K562 (cell line): Measurements from ENCODE around the gene METTL25B. TPM values are rescaled to one million over a fixed set of nuclear protein-coding genes. Genes with fewer than 3 reads are reported as not detected.

Source experiments
- ATAC-seq: fragments of 200-7000 bp; cut with Tn5 transposase; 3 replicates; pipeline ENCODE4 v1.9.1; 2020; ENCODE audit warnings: moderate library complexity
- BruUV-seq: library from RNA; stranded (reverse); fragments of 400-500 nt; replicated peaks from 2 replicates; lab custom pipeline; 2021; lab: Mats Ljungman, UMichigan
- CTCF ChIA-PET: fragments of 300-600 bp; formaldehyde crosslinking; extraction: SDS; loops from one replicate; lab custom pipeline; 2021; ENCODE audit warnings: low intra/inter-chr PET ratio; lab: Yijun Ruan, JAX
- POLR2A ChIA-PET: fragments of 300-600, 350-650 bp; sonication (Branson Sonifier 250); formaldehyde crosslinking; extraction: SDS; loops from one replicate; lab custom pipeline; 2021; ENCODE audit warnings: antibody characterized with exemption, inconsistent platforms; lab: Yijun Ruan, JAX
- DNase-seq, 4 experiments: peaks; one replicate each; pipeline versions ENCODE4 v3.0.0 to v3.0.0-alpha.2; 2011 to 2018; ENCODE audit warnings: low spot score in 3 of 4, mixed read lengths in 3 of 4; ENCODE audit errors: extremely low read depth in 1 of 4
- FAIRE-seq: peaks from 2 replicates; lab custom pipeline; 2011; peaks lifted over from hg19 to GRCh38; lab: Jason Lieb, UNC
- H2AFZ ChIP-seq: 2 replicates; pipeline ENCODE4 v1.6.0; 2011; ENCODE audit warnings: low read depth, low read length, control low read depth, inconsistent platforms
- H3K27ac ChIP-seq: fragments of 200-600 bp; 3 replicates; pipeline ENCODE4 v1.8.0; 2011; ENCODE audit warnings: low read depth, mild to moderate bottlenecking, control low read depth, inconsistent platforms, low read length, moderate library complexity, mixed read lengths; ENCODE audit errors: extremely low read depth
- H3K27me3 ChIP-seq, 2 experiments: fragments of 300-600 bp in 1 of 2; 2 replicates in 1 of 2; 3 replicates in 1 of 2; pipeline versions ENCODE4 v1.6.0 to v1.8.0; 2011; ENCODE audit warnings: inconsistent platforms in 2 of 2, low read length in 2 of 2, mild to moderate bottlenecking in 1 of 2, mixed read lengths in 1 of 2, moderate library complexity in 1 of 2; ENCODE audit not compliant: control insufficient read depth in 2 of 2, insufficient read depth in 2 of 2
- H3K36me3 ChIP-seq: fragments of 300-600 bp; 3 replicates; pipeline ENCODE4 v1.8.0; 2011; ENCODE audit warnings: mild to moderate bottlenecking, low read length, inconsistent platforms; ENCODE audit not compliant: control insufficient read depth, insufficient read depth
- H3K4me1 ChIP-seq, 2 experiments: fragments of 200-600 bp in 1 of 2; replicated peaks in 1 of 2; 2 replicates in 1 of 2; 3 replicates in 1 of 2; pipeline versions ENCODE4 v1.5.1 to v1.8.0; 2011; ENCODE audit warnings: inconsistent platforms in 2 of 2, low read length in 2 of 2, mild to moderate bottlenecking in 1 of 2, mixed read lengths in 1 of 2, moderate library complexity in 1 of 2; ENCODE audit not compliant: control insufficient read depth in 2 of 2, insufficient read depth in 2 of 2
- H3K4me2 ChIP-seq: 2 replicates; pipeline ENCODE4 v1.6.1; 2011; ENCODE audit warnings: low read length, control low read depth, inconsistent platforms, mixed read lengths; ENCODE audit not compliant: insufficient read depth
- H3K4me3 ChIP-seq: fragments of 200-600 bp; sonication (generic), shearing (Covaris generic); 2 replicates; pipeline ENCODE4 v1.5.1; 2016; ENCODE audit warnings: control low read depth, inconsistent platforms
- H3K79me2 ChIP-seq: fragments of 200-600 bp; 3 replicates; pipeline ENCODE4 v1.8.0; 2011; ENCODE audit warnings: low read length, inconsistent platforms; ENCODE audit not compliant: control insufficient read depth, insufficient read depth
- H3K9ac ChIP-seq, 2 experiments: 2 replicates each; pipeline versions ENCODE4 v1.6.0 to v1.6.1; 2011; ENCODE audit warnings: low read depth in 2 of 2, low read length in 2 of 2, control low read depth in 1 of 2, inconsistent platforms in 1 of 2, mild to moderate bottlenecking in 1 of 2, mixed read lengths in 1 of 2; ENCODE audit not compliant: insufficient read depth in 1 of 2
- H3K9me1 ChIP-seq: one replicate; pipeline ENCODE4 v1.6.0; 2011; ENCODE audit warnings: inconsistent platforms, mild to moderate bottlenecking, low read length, moderate library complexity; ENCODE audit not compliant: control insufficient read depth, insufficient read depth
- H3K9me3 ChIP-seq: replicated peaks from 2 replicates; pipeline ENCODE4 v1.5.1; 2011; ENCODE audit warnings: low read depth, low read length, inconsistent platforms; ENCODE audit not compliant: control insufficient read depth, insufficient read depth
- H4K20me1 ChIP-seq: replicated peaks from 2 replicates; pipeline ENCODE4 v1.6.1; 2011; ENCODE audit warnings: low read length, inconsistent platforms, mixed read lengths; ENCODE audit not compliant: control insufficient read depth, insufficient read depth
- ARID2 ChIP-seq: fragments of 450-650 bp; IDR thresholded peaks from 2 replicates; pipeline ENCODE4 v1.6.1; 2017; ENCODE audit warnings: antibody characterized with exemption, mild to moderate bottlenecking
- EHMT2 ChIP-seq: fragments of 450-650 bp; IDR thresholded peaks from 2 replicates; pipeline ENCODE4 v1.6.1; 2018; ENCODE audit warnings: antibody characterized with exemption
- EP400 ChIP-seq: fragments of 450-650 bp; IDR thresholded peaks from 2 replicates; pipeline ENCODE4 v1.6.1; 2017; ENCODE audit warnings: antibody characterized with exemption, mild to moderate bottlenecking, moderate library complexity
- FOXK2 ChIP-seq, 2 experiments: fragments of 450-650 bp; IDR thresholded peaks in 1 of 2; conservative IDR thresholded peaks in 1 of 2; 2 replicates each; pipeline ENCODE4 v1.6.1; 2016; ENCODE audit warnings: low read depth in 2 of 2, mild to moderate bottlenecking in 1 of 2
- HDAC2 ChIP-seq: fragments of 450-650 bp; IDR thresholded peaks from 2 replicates; pipeline ENCODE4 v1.6.1; 2016; ENCODE audit warnings: mild to moderate bottlenecking
- NBN ChIP-seq: fragments of 450-650 bp; IDR thresholded peaks from 2 replicates; pipeline ENCODE4 v1.6.1; 2016; ENCODE audit warnings: low read depth, mild to moderate bottlenecking
- RREB1 ChIP-seq: fragments of 250-450 bp; sonication (Bioruptor Pico); IDR thresholded peaks from 2 replicates; pipeline ENCODE4 v1.4.0; 2020
- TOE1 ChIP-seq, 2 experiments: fragments of 450-650 bp in 1 of 2; sonication (generic) in 1 of 2; formaldehyde crosslinking in 1 of 2; IDR thresholded peaks; 2 replicates each; pipeline versions ENCODE4 v1.7.1 to v1.8.0; 2016 to 2022; ENCODE audit warnings: borderline replicate concordance in 2 of 2, mild to moderate bottlenecking in 2 of 2, antibody characterized with exemption in 1 of 2, inconsistent platforms in 1 of 2, low read depth in 1 of 2, missing genetic modification reagents in 1 of 2, moderate library complexity in 1 of 2
- WGBS: fragments of 100-300 bp; shearing (Covaris generic); methylation state at CpG from one replicate; pipeline ENCODE4 v1.1.6; 2016; ENCODE audit warnings: low coverage, mixed read lengths; ENCODE audit not compliant: insufficient coverage; ENCODE audit errors: missing lambda C conversion rate; 5-methylcytosine and 5-hydroxymethylcytosine counted together
- in situ Hi-C: fragments of 300-500 bp; cut with MboI; formaldehyde crosslinking; loops from 4 replicates; pipeline ENCODE4 v1.15.0; 2018; ENCODE audit warnings: inconsistent platforms, mixed read lengths
- intact Hi-C: fragments of 100-400 bp; cut with micrococcal nuclease; formaldehyde crosslinking; loops from 2 replicates; pipeline ENCODE4 v1.14.2; 2022
- polyA plus RNA-seq, 8 experiments: library from polyadenylated mRNA; depleted of rRNA in 4 of 8; stranded (reverse) in 5 of 8; unstranded in 3 of 8; fragments of >200 nt; fragmentation: Nextera tagmentation in 2 of 8; fragmentation: Illumina TruSeq in 1 of 8; extraction: Ambion mirVana in 2 of 8; extraction: Trizol in 1 of 8; gene quantifications; 2 replicates each; pipeline versions ENCODE4 v1.2.1 to v1.2.3, GENCODE V29; 2011 to 2014; ENCODE audit warnings: inconsistent platforms in 1 of 8, missing spikeins in 1 of 8
- total RNA-seq, 7 experiments: library from RNA; depleted of rRNA in 6 of 7; stranded (reverse); fragments of >200 nt in 6 of 7; fragmentation: Illumina TruSeq in 2 of 7; extraction: Trizol in 2 of 7; gene quantifications; 2 replicates each; pipeline versions ENCODE4 v1.2.1 to v1.2.3, GENCODE V29; 2011 to 2021; ENCODE audit warnings: low replicate concordance in 1 of 7
- TF ChIP-seq, protein P1 (sequence below): sonication (generic); formaldehyde crosslinking; IDR thresholded peaks from 2 replicates; pipeline ENCODE4 v1.8.0; 2022; ENCODE audit warnings: mild to moderate bottlenecking, missing genetic modification reagents

METTL25B gene
- total and polyA plus RNA-seq, 9 of the 15 experiments (the other 6 are each of a cell fraction or from before 2014, with no cell fraction given) = 7.7 to 48.3 (median 33.1) TPM

DNA sequence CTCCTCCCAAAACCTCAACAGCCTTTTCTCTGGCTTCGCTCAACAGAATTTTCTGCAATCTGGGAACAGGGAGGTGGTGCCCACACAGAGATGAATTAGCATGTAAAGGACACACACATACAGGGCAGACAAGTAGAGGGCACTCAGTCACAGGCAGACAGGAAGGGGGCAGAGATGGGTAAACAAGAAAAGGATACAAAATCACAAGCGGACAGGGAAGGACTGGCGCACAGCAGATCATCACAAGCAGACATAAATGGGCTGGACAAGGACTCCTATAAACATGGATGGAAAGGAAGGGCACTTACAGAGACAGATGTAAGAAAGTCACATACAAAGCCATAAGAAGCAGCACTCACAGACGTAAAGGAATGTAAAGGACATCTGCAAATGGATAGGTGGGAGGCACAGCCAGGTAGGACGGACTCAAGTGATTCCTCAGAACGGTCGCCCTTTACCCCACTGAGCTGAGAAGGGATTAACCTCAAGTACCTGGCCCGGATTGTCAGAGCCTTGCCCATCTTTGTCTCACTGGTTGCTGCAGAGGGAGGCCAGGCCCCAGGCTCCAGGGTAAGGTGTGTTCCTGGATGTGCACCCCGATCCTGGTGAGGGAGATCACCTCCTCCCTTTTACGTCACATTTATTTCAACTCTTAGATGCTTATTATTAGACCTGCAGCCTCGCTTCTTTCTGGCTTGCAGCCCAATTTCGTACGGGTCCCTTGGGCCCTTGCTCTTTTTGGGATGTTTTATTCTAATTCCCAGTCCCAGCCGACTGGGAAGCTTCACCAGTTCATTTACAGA, 38.2 kb downstream of the METTL25B start:
- Histone ChIP-seq H3K79me2 (peaks cover 55% of the 10 kb centered on the region), H3K27me3 (no peaks in the 10 kb centered on the region), H3K4me3 (peak overlapping the region; percentile 46), H3K9me3 (no peaks in the 10 kb centered on the region), H3K27ac (peak overlapping the region; percentile 70), H4K20me1 (no peaks in the 10 kb centered on the region), H3K4me2 (peak overlapping the region; percentile 98), H3K4me1 (peaks cover 17 to 18% of the 10 kb centered on the region in 2 experiments; a peak in 3 of 5 replicates), H3K9me1 (no peaks in the 10 kb centered on the region), H3K9ac (peak overlapping the region; percentile 86 to 91), H2AFZ (peak overlapping the region; percentile 89), H3K36me3 (peaks cover 18% of the 10 kb centered on the region)
- CTCF ChIA-PET = interaction anchor here (1.0 kb wide), 1 partner anchor 37 kb away, joined by 3 read pairs; no protein-coding TSS in a partner anchor
- DNase-seq (no peak), ATAC-seq (no peak; the same call in 2 of the 3 replicates), FAIRE-seq (no peak)
- BruUV-seq = TSS peak; percentile 91
- in situ Hi-C loops = loop anchor here (5.0 kb wide), 1 partner anchor 39 kb away; the partner anchor contains the start of genes ISG20L2 and METTL25B
- WGBS = 11% methylated on average over 14 of the region's 14 CpGs
- intact Hi-C loops = loop anchor here (1.0 to 2.0 kb wide), 3 partner anchors 16 to 40 kb away; partner anchors contain the start of genes HDGF and MRPL24
- POLR2A ChIA-PET = interaction anchor here (0.5 to 3.2 kb wide), 18 partner anchors 10 to 104 kb away, joined by 3 to 27 read pairs (median 4); partner anchors contain the start of genes HDGF, ISG20L2, METTL25B and MRPL24
- no peak for TF ChIP-seq ARID2
- TF ChIP-seq FOXK2 (conservative IDR thresholded peaks at IDR 0.05 in 1 of 2, IDR thresholded peaks at IDR 0.05 in 1 of 2; ENCODE audit: low read depth in 2 of 2) = peak in 1 of 2 experiments; percentile 66; a peak in 3 of 4 replicates
- peak; percentile 20; the same call in 1 of the 2 replicates for TF ChIP-seq HDAC2
- TF ChIP-seq TOE1 (IDR thresholded peaks at IDR 0.05; ENCODE audit: borderline replicate concordance) = 0 out of 2 replicates have a peak, but pooled peaks have one; percentile 24
- no peak for TF ChIP-seq TOE1 (CRISPR knock-in tag; IDR thresholded peaks at IDR 0.05; ENCODE audit: borderline replicate concordance, low read depth)
- TF ChIP-seq, protein P1, sequence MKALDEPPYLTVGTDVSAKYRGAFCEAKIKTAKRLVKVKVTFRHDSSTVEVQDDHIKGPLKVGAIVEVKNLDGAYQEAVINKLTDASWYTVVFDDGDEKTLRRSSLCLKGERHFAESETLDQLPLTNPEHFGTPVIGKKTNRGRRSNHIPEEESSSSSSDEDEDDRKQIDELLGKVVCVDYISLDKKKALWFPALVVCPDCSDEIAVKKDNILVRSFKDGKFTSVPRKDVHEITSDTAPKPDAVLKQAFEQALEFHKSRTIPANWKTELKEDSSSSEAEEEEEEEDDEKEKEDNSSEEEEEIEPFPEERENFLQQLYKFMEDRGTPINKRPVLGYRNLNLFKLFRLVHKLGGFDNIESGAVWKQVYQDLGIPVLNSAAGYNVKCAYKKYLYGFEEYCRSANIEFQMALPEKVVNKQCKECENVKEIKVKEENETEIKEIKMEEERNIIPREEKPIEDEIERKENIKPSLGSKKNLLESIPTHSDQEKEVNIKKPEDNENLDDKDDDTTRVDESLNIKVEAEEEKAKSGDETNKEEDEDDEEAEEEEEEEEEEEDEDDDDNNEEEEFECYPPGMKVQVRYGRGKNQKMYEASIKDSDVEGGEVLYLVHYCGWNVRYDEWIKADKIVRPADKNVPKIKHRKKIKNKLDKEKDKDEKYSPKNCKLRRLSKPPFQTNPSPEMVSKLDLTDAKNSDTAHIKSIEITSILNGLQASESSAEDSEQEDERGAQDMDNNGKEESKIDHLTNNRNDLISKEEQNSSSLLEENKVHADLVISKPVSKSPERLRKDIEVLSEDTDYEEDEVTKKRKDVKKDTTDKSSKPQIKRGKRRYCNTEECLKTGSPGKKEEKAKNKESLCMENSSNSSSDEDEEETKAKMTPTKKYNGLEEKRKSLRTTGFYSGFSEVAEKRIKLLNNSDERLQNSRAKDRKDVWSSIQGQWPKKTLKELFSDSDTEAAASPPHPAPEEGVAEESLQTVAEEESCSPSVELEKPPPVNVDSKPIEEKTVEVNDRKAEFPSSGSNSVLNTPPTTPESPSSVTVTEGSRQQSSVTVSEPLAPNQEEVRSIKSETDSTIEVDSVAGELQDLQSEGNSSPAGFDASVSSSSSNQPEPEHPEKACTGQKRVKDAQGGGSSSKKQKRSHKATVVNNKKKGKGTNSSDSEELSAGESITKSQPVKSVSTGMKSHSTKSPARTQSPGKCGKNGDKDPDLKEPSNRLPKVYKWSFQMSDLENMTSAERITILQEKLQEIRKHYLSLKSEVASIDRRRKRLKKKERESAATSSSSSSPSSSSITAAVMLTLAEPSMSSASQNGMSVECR (CRISPR knock-in tag) = no peak; the same call in 1 of the 2 replicates
- TF ChIP-seq EHMT2 = no peak
- TF ChIP-seq RREB1 = 0 out of 2 replicates have a peak, but pooled peaks have one; percentile 8
- TF ChIP-seq EP400 = no peak
- 0 out of 2 replicates have a peak, but pooled peaks have one; percentile 11 for TF ChIP-seq NBN
